SJSA1 (cell line): ENCODE measurements around the gene ZNF778. TPM values are rescaled to one million over a fixed set of nuclear protein-coding genes. Genes with fewer than 3 reads are reported as not detected.

Experiments
- DNase-seq, 2 experiments: peaks; one replicate each; pipeline ENCODE4 v3.0.0-alpha.2; 2015 to 2020; ENCODE audit warnings: low spot score in 2 of 2, low read depth in 1 of 2
- H3K27ac ChIP-seq: fragments of 250-450 bp; sonication (Bioruptor Pico); 2 replicates; pipeline ENCODE4 v1.5.1; 2020; ENCODE audit warnings: mild to moderate bottlenecking, moderate library complexity
- H3K27me3 ChIP-seq: fragments of 250-450 bp; sonication (Bioruptor Pico); replicated peaks from 2 replicates; pipeline ENCODE4 v1.5.1; 2020; ENCODE audit warnings: mild to moderate bottlenecking, moderate library complexity
- H3K36me3 ChIP-seq: fragments of 250-450 bp; sonication (Bioruptor Pico); 2 replicates; pipeline ENCODE4 v1.5.1; 2020; ENCODE audit warnings: mild to moderate bottlenecking
- H3K4me1 ChIP-seq: fragments of 250-450 bp; sonication (Bioruptor Pico); replicated peaks from 2 replicates; pipeline ENCODE4 v1.6.1; 2021; ENCODE audit warnings: mild to moderate bottlenecking
- H3K4me3 ChIP-seq: fragments of 250-450 bp; sonication (Bioruptor Pico); 2 replicates; pipeline ENCODE4 v1.5.1; 2020; ENCODE audit warnings: mild to moderate bottlenecking
- H3K9me3 ChIP-seq: fragments of 250-450 bp; sonication (Bioruptor Pico); replicated peaks from 2 replicates; pipeline ENCODE4 v1.5.1; 2020; ENCODE audit warnings: mild to moderate bottlenecking
- total RNA-seq: library from RNA; depleted of rRNA; stranded (reverse); fragments of >200 nt; shearing (Covaris generic); gene quantifications from 2 replicates; pipeline ENCODE4 v1.2.3, GENCODE V29; 2014; rRNA removed

Gene ZNF778
- 3.2 and 13.1 TPM in 2 replicates for total RNA-seq

DNA sequence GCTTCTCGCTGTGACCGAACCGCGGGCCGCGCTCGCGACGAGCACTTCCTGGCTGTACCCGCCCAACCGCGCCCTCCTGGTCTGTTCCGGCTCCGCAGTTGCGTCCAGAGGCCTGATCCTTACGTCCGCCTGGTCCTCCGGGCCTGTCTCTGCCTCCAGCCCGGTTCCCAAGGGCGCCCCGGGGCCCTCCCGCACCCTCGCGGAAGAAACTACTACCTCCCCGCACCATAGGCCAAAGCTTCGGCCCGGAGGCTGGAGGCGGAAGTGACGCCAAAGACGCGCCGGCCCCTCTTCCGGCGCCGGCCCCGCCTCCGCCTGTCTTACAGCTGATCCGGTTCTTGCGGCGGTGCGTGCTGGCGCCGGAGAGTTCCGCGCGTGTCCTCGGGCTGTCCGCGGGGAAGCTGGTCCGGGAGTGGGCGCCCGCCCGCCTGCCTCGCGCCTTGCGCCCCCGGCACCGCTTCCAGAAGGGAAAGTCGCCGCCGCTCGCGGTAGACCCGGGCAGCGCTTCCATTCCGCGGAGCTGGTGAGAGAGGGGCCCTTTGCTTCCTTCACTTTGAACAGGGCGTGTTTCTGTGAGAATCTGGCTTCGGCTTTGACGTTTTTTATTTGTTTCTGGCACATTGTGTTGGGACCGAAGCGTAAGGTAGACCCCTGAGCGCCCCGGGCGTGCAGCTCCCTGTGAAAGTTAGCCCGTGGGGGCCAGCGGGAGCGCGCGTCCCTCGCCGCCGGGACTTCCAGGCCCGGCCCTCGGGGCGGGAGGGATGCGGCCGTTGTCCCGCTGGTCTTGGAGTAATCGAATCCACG lies at the start of gene ZNF778:
Gene ZNF778 (plus strand): TSS at position 316 of the 804 bp plus-strand sequence. CDS start 3,425 bp downstream, outside the sequence.
- Histone ChIP-seq H3K4me1 (peaks cover 11% of the 10 kb centered on the region), H3K4me3 (peak within 1 kb of the TSS; percentile 90), H3K36me3 (peaks cover 39% of the 10 kb centered on the region), H3K27me3 (no peaks in the 10 kb centered on the region), H3K27ac (peak within 1 kb of the TSS; percentile 83), H3K9me3 (no peaks in the 10 kb centered on the region)
- DNase-seq, result peak; percentile 78 to 90

DNA sequence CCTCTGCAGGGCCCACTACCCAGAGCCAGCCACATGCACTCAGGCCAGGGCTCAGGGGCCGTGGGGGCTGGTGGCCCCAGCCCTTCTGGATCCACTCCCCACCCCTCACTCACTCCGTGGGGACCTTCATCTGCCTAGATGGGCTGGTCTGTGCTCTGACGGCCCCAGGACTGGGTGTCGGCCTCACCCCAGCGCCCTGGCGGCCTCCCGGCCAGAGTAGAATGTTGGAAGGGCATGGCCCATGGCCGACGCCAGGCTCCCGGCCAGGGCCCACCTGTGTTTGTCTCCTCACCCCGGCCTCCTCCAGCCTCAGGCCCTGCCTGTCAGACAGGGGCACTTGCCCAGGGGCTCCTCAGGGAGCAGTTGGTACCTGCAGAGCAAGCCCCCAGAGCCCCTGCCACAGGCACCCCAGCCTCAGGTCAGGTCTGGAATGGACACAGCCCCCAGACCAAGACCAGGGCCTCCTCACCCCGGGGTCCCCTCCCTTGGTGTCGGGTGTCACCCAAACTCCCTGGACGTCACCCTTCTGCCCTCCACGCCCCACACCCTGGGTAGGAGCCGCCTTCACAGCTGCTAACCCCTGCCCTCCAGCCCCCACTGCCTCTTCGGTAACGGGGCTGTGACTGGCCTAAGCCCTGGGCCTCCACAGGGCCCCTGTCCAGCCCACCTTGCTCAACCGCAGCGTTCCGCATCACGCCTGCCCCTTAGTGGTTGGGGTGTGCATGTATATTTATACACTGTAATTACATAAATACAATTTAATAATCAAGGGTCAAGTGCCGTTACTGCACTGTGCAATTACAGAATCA lies 48.9 kb upstream of the ZNF778 start:
- no peak for DNase-seq
- Histone ChIP-seq H3K27ac (no peak overlapping the region), H3K27me3 (peaks cover 43% of the 10 kb centered on the region), H3K4me1 (peaks cover 6% of the 10 kb centered on the region), H3K9me3 (no peaks in the 10 kb centered on the region), H3K4me3 (no peak overlapping the region), H3K36me3 (no peaks in the 10 kb centered on the region)

DNA sequence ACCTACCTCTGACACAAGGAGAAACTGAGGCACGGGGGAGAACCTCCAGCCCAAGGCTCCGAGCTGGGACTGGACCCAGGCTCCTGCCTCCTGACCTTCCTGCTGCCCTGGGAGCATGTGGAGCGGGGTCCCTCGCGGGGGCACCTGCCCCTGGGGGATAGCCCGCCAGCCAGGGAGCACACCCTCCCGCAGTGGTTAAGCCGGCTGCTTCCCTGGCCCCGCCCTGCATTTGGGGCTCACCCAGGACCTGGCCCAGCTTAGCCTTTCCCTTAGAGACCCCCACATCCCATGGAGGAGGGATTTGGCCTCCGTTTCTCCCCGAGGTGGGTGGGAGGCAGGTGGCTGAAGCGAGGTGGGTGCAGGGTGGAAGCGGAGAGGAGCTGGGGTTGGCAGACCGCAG lies 47.7 kb upstream of the ZNF778 start:
- Histone ChIP-seq H3K27me3 (peaks cover 50% of the 10 kb centered on the region), H3K4me1 (peaks cover 6% of the 10 kb centered on the region), H3K36me3 (no peaks in the 10 kb centered on the region), H3K27ac (no peak overlapping the region), H3K9me3 (no peaks in the 10 kb centered on the region), H3K4me3 (no peak overlapping the region)
- DNase-seq, result no peak

DNA sequence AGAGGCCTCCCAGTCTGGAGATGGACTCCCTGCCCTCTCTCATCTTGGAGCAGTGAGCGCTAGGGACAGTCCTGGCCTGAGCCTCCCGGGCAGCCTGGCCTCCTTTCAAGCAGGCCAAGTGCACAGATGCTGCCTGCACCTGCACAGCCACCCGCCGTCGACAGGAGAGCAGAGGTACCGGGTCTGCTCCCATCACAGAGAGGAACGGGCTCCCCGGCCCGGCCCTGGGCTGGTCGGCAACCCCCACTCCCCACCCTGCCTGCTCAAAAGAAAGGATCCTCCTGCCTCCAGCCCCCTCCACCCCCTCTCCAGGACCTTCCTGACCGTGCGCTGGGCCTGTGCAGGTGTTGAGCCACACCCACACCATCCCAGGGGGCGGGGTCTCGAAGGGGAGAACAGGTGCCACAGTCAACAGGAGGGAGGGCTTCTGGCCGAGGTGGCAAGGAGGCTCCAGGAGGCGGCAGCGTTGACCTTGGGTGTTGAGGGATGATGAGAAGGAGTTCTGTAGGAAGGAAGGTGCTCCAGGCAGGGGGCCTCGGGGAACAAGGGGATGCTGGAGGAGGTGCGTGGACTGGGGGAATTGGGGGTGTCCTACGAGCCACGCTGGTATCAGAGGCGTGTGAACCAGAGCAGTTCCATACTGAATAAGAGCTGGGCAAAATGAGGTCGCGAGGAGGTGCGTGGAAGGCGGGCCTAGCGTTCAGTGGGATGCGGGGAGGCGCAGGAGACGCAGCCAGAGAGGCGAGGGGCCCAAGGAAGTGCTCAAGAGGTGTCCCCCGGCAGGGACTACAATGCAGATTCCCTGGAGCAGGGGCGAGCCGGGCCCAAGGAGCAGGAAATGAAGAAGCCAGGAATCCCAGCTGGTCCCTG lies 46.9 kb upstream of the ZNF778 start:
- no peak overlapping the region for H3K27ac ChIP-seq
- no peak for DNase-seq
- no peaks in the 10 kb centered on the region for H3K36me3 ChIP-seq
- H3K4me3 ChIP-seq, result no peak overlapping the region
- no peaks in the 10 kb centered on the region for H3K9me3 ChIP-seq
- H3K4me1 ChIP-seq, result peaks cover 6% of the 10 kb centered on the region
- peaks cover 50% of the 10 kb centered on the region for H3K27me3 ChIP-seq

DNA sequence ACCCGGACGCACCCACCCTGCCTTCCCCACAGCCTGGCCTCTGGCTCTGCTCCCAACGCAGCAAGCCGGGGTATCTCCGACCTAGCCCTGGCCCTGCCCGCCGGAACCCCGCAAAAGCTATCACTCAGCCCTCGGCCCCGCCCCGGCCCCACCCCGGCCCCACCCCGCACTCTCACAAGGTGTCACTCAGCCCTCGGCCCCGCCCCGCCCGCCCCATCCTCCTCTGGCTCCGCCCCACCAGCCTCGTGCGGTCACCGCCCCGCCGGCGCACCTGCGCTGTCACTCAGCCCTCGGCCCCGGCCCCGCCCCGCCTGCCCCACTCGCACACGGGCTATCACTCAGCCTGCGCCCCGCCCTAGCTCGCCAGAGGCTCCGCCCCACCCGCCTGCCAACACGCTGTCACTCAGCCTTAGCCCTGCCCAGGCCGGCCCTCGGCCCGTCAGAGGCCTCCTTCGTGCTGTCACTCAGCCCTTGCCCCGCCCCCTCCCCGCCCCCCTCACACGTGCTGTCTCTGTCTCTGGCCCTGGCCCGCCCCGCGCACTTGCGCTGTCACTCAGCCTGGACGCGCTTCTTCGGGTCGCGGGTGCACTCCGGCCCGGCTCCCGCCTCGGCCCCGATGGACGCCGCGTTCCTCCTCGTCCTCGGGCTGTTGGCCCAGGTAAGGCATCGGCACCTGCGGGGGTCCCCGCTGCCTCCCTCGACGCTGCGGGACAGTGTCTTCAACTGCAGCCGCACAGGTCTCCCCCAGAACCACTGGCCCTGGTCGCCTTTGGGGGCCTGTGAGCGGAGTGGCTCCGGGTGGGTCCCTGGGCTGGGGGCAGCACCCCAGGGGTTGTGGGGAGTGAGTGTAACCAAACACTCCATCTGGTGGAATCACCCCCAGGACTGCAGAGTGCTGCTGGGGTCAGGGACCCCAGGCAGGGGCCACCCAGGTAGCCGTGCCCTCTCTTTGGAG lies 46.0 kb upstream of the ZNF778 start, which contains the start of gene CDH15:
Gene CDH15 (plus strand): TSS at position 533 of the 955 bp plus-strand sequence. CDS start 84 bp downstream, at position 617.
- H3K4me1 ChIP-seq, result peaks cover 6% of the 10 kb centered on the region
- DNase-seq, result peak in 1 of 2 experiments; percentile 71
- H3K27ac ChIP-seq, result no peak within 1 kb of the TSS
- no peaks in the 10 kb centered on the region for H3K36me3 ChIP-seq
- H3K27me3 ChIP-seq, result peaks cover 54% of the 10 kb centered on the region
- no peak within 1 kb of the TSS for H3K4me3 ChIP-seq
- no peaks in the 10 kb centered on the region for H3K9me3 ChIP-seq

DNA sequence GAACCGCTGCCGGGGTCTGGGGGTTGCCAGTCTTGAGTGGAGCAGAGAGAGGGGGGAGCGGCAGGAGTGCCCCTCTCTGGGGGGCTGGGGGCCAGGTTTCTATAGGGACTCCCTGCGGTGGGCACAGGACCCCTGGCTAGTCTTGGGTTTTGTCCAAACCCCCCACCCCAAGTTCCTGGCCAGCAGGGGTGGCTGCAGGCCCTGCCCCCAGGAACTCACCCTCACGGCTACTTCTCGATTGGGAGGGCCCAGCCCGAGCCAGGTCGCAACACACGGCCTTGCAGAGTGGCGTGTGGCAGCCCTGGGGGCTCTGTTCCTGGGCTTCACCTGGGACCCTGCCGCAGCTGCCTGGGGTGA lies 45.4 kb upstream of the ZNF778 start:
- H3K36me3 ChIP-seq, result no peaks in the 10 kb centered on the region
- H3K9me3 ChIP-seq, result no peaks in the 10 kb centered on the region
- H3K27ac ChIP-seq, result no peak overlapping the region
- H3K4me1 ChIP-seq, result peaks cover 4% of the 10 kb centered on the region
- H3K4me3 ChIP-seq, result no peak overlapping the region
- peaks cover 55% of the 10 kb centered on the region for H3K27me3 ChIP-seq
- DNase-seq, result no peak

DNA sequence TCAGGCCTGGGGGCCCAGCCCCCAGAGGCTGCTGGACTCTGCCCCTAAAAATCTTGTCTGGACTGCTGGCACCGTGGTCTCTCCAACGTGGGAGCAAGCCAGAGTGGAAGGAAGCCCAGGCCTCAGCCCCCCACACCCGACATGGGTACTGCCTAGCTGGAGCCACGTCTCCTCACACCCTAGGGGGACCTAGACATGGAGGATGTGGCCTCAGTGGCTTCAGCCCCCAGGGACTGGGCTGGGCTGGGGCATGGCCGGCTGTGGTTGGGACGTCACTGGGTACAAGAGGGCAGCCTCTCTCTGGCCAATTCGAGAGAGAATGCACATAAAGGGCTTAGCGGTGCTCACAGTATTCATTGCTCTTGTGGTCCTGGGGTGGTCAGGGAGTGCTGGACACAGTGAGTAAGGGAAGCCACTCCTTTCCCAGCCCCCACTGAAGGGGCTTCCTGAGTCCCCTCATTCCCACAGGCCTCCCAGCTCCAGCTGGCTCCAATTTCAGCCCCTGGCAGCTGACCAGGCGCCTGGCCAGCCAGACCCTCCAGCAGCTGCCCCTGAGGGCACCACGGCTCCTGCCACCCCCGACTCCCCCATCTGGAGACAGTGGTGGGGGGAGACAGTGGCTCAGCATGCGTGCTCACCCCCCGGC lies 44.9 kb upstream of the ZNF778 start:
- Histone ChIP-seq H3K9me3 (no peaks in the 10 kb centered on the region), H3K4me3 (no peak overlapping the region), H3K36me3 (no peaks in the 10 kb centered on the region), H3K27ac (no peak overlapping the region), H3K4me1 (no peaks in the 10 kb centered on the region; the same call in 1 of the 2 replicates), H3K27me3 (peaks cover 56% of the 10 kb centered on the region)
- no peak for DNase-seq

DNA sequence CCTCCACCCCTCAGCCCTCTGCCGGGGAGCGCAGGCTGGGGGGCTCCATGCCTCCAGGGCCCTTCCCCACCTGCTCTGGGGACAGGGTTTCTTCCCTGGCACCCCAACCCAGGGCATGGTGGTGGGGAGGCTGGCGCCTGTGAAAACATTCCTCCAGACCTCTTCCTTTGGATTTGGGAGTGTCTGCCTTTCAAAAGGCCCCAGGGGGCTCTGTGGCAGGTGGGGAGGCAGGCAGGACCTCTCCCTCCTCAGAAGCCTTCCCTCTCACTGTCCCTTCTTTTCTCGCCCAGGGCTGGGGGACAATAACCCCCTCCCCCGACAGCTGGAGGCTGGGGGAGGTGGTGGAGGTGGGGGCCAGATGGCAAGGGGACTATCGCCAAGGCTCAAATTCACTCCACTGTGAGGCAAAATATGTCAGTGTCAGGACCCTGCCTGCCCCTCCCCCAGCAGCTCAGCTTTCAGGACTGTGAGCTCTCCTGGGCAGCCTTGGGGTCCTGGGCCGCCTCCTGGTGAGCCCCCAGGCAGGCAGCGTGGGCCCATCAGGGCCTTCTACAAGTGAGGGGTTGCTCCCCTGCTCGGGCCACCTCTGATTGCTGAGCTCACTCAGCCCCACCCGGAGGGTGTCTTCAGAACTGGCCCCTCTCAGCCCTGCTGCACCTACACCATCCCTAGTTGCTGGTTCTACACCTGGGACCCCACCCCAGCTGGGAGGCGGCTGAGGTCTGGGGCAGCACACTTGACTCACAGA lies 44.2 kb upstream of the ZNF778 start:
- H3K4me3 ChIP-seq, result no peak overlapping the region
- H3K36me3 ChIP-seq, result no peaks in the 10 kb centered on the region
- H3K27ac ChIP-seq, result no peak overlapping the region
- DNase-seq, result no peak
- H3K9me3 ChIP-seq, result no peaks in the 10 kb centered on the region
- H3K27me3 ChIP-seq, result peaks cover 56% of the 10 kb centered on the region
- no peaks in the 10 kb centered on the region for H3K4me1 ChIP-seq

DNA sequence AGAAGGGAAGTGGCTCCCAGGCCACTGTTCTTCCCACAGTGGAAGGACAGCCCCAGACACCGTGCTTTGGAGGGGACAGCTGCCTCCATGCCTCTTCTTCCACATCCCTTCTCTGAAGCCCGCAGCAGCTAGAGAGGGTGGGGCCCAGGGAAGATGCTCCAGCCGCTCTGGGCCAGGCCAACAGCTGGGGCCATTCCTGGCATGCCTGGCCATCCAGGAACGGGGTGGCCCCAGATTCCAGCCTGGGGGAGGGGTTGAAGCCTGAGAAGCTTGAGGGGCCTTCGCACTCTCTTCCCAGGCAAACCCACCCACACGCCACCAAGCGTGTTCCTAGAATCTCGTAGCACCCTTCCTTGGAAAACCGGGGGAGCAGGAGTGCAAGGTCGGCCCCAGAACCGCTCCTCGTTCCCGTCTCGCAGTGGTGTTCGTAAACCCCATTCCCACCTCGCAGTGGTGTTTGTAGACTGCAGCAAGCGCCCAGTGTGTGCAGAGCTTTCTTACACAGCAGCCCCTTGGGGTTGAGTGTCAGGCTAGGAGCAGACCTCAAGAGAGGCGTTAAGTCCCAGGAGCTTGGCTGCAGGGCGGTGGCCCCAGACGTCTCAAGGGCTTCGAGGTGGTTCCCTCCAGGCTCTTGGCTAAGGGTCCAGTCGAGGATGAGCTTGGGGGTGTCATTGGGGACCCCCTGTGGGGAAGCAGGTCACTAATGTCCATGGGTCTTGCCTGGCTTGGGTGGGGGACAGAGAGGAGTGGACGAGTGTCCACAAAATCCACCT lies 43.3 kb upstream of the ZNF778 start:
- peaks cover 47% of the 10 kb centered on the region for H3K27me3 ChIP-seq
- no peaks in the 10 kb centered on the region for H3K9me3 ChIP-seq
- no peaks in the 10 kb centered on the region for H3K36me3 ChIP-seq
- no peak for DNase-seq
- H3K4me1 ChIP-seq, result no peaks in the 10 kb centered on the region
- H3K27ac ChIP-seq, result no peak overlapping the region
- no peak overlapping the region for H3K4me3 ChIP-seq

DNA sequence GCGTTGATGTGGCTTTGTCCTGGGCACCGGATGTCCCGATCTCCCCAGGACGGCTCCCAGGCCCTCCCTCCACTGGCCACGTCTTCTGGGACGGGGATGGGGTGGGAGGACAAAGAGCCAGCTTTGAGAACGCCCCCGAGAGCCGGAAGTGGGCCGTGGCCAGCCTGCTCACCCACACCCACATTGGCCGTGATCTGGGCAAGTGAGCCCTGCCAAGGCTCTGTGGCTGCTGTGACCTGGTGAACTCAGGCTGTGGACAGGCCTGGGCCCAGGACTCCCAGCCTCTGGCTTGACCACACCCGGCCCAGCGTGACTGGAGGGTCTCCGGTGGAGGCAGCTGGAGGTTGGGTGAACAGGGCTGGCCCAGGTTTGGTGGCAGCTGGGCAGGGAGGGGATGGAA lies 42.6 kb upstream of the ZNF778 start:
- Histone ChIP-seq H3K36me3 (no peaks in the 10 kb centered on the region), H3K9me3 (no peaks in the 10 kb centered on the region), H3K27me3 (peaks cover 40% of the 10 kb centered on the region), H3K27ac (no peak overlapping the region), H3K4me1 (no peaks in the 10 kb centered on the region), H3K4me3 (no peak overlapping the region)
- DNase-seq, result no peak
